K562 (cell line): ENCODE measurements around the gene ADGRB2. TPM values are rescaled to one million over a fixed set of nuclear protein-coding genes. Genes with fewer than 3 reads are reported as not detected.

ENCODE experiments used
- DPF2 ChIP-seq: fragments of 450-650 bp; IDR thresholded peaks from 2 replicates; pipeline ENCODE4 v1.6.1; 2016
- ELF2 ChIP-seq: fragments of 250-450 bp; sonication (Bioruptor Pico); IDR thresholded peaks from 2 replicates; pipeline ENCODE4 v1.5.0; 2021; ENCODE audit warnings: mild to moderate bottlenecking
- ESRRA ChIP-seq: fragments of 450-650 bp; IDR thresholded peaks from 2 replicates; pipeline ENCODE4 v1.6.1; 2014; ENCODE audit warnings: low read depth, mild to moderate bottlenecking, moderate library complexity, borderline replicate concordance
- HDGF ChIP-seq: fragments of 450-650 bp; IDR thresholded peaks from 2 replicates; pipeline ENCODE4 v1.6.1; 2016
- L3MBTL2 ChIP-seq: fragments of 450-650 bp; IDR thresholded peaks from 2 replicates; pipeline ENCODE4 v1.6.1; 2016; ENCODE audit warnings: mild to moderate bottlenecking, moderate library complexity
- MAX ChIP-seq: sonication (generic); formaldehyde crosslinking; IDR thresholded peaks from 2 replicates; pipeline ENCODE4 v1.9.0; 2022; ENCODE audit warnings: mild to moderate bottlenecking, missing genetic modification reagents
- NEUROD1 ChIP-seq: fragments of 150-350 bp; IDR thresholded peaks from 2 replicates; pipeline ENCODE4 v1.6.1; 2014; ENCODE audit warnings: borderline replicate concordance, low read length, low read depth; ENCODE audit not compliant: partially characterized antibody
- NONO ChIP-seq, 2 experiments: fragments of 200-400 bp in 1 of 2; fragments of 450-650 bp in 1 of 2; formaldehyde crosslinking in 1 of 2; IDR thresholded peaks; 2 replicates each; pipeline ENCODE4 v1.6.1; 2017; ENCODE audit warnings: low read depth in 2 of 2, mild to moderate bottlenecking in 2 of 2, moderate library complexity in 2 of 2, low read length in 1 of 2
- NR4A1 ChIP-seq, 2 experiments: fragments of 250-450 bp in 1 of 2; fragments of 450-650 bp in 1 of 2; sonication (Bioruptor Pico) in 1 of 2; IDR thresholded peaks; 2 replicates each; pipeline versions ENCODE4 v1.4.0 to v1.6.1; 2016 to 2020; ENCODE audit warnings: mild to moderate bottlenecking in 2 of 2, missing compliant biosample characterization in 1 of 2, missing genetic modification characterization in 1 of 2, moderate library complexity in 1 of 2
- NRF1 ChIP-seq, 2 experiments: fragments of 450-650 bp; IDR thresholded peaks in 1 of 2; conservative IDR thresholded peaks in 1 of 2; 2 replicates each; pipeline ENCODE4 v1.6.1; 2014; ENCODE audit warnings: mild to moderate bottlenecking in 2 of 2
- PCBP1 ChIP-seq: fragments of 200-400 bp; formaldehyde crosslinking; IDR thresholded peaks from 2 replicates; pipeline ENCODE4 v1.6.1; 2018; ENCODE audit warnings: mild to moderate bottlenecking, low read depth, low read length; ENCODE audit not compliant: poor library complexity, severe bottlenecking
- PML ChIP-seq: IDR thresholded peaks from 2 replicates; pipeline ENCODE4 v1.6.1; 2012; ENCODE audit warnings: low read length, inconsistent platforms
- POLR2AphosphoS2 ChIP-seq: IDR thresholded peaks from 2 replicates; pipeline ENCODE4 v1.6.1; 2012; ENCODE audit warnings: low read length, improper control_type of control experiment
- POU5F1 ChIP-seq: fragments of 150-350 bp; IDR thresholded peaks from 2 replicates; pipeline ENCODE4 v1.6.1; 2014; ENCODE audit warnings: borderline replicate concordance, low read length, low read depth, mild to moderate bottlenecking; ENCODE audit not compliant: partially characterized antibody
- RBM15 ChIP-seq: fragments of 200-400 bp; formaldehyde crosslinking; IDR thresholded peaks from 2 replicates; pipeline ENCODE4 v1.6.1; 2018; ENCODE audit warnings: mild to moderate bottlenecking, low read length, moderate library complexity; ENCODE audit not compliant: insufficient read depth
- SOX6 ChIP-seq: fragments of 450-650 bp; IDR thresholded peaks from 2 replicates; pipeline ENCODE4 v1.6.1; 2014; ENCODE audit warnings: mild to moderate bottlenecking
- TEAD1 ChIP-seq, 2 experiments: fragments of 450-650 bp in 1 of 2; sonication (generic) in 1 of 2; formaldehyde crosslinking; IDR thresholded peaks; 2 replicates each; pipeline versions ENCODE4 v1.4.0 to v1.8.0; 2020 to 2022; ENCODE audit warnings: mild to moderate bottlenecking in 2 of 2, missing genetic modification reagents in 1 of 2
- THRB ChIP-seq: fragments of 450-650 bp; formaldehyde crosslinking; conservative IDR thresholded peaks from 2 replicates; pipeline ENCODE4 v1.4.0; 2022; ENCODE audit warnings: mild to moderate bottlenecking, missing genetic modification characterization
- TOE1 ChIP-seq, 2 experiments: fragments of 450-650 bp in 1 of 2; sonication (generic) in 1 of 2; formaldehyde crosslinking in 1 of 2; IDR thresholded peaks; 2 replicates each; pipeline versions ENCODE4 v1.7.1 to v1.8.0; 2016 to 2022; ENCODE audit warnings: borderline replicate concordance in 2 of 2, mild to moderate bottlenecking in 2 of 2, antibody characterized with exemption in 1 of 2, inconsistent platforms in 1 of 2, low read depth in 1 of 2, missing genetic modification reagents in 1 of 2, moderate library complexity in 1 of 2
- ZBTB1 ChIP-seq: sonication (generic); formaldehyde crosslinking; IDR thresholded peaks from 2 replicates; pipeline ENCODE4 v1.8.1; 2023; ENCODE audit warnings: missing genetic modification reagents, low read depth, mild to moderate bottlenecking, borderline replicate concordance
- ZNF143 ChIP-seq: sonication (generic); formaldehyde crosslinking; IDR thresholded peaks from 2 replicates; pipeline ENCODE4 v1.9.0; 2022; ENCODE audit warnings: mild to moderate bottlenecking, missing genetic modification reagents
- ZNF282 ChIP-seq: sonication (generic); formaldehyde crosslinking; IDR thresholded peaks from 2 replicates; pipeline ENCODE4 v1.8.1; 2023; ENCODE audit warnings: missing genetic modification reagents
- polyA plus RNA-seq, 8 experiments: library from polyadenylated mRNA; depleted of rRNA in 4 of 8; stranded (reverse) in 5 of 8; unstranded in 3 of 8; fragments of >200 nt; fragmentation: Nextera tagmentation in 2 of 8; fragmentation: Illumina TruSeq in 1 of 8; extraction: Ambion mirVana in 2 of 8; extraction: Trizol in 1 of 8; gene quantifications; 2 replicates each; pipeline versions ENCODE4 v1.2.1 to v1.2.3, GENCODE V29; 2011 to 2014; ENCODE audit warnings: inconsistent platforms in 1 of 8, missing spikeins in 1 of 8
- total RNA-seq, 7 experiments: library from RNA; depleted of rRNA in 6 of 7; stranded (reverse); fragments of >200 nt in 6 of 7; fragmentation: Illumina TruSeq in 2 of 7; extraction: Trizol in 2 of 7; gene quantifications; 2 replicates each; pipeline versions ENCODE4 v1.2.1 to v1.2.3, GENCODE V29; 2011 to 2021; ENCODE audit warnings: low replicate concordance in 1 of 7
- TF ChIP-seq, protein P1 (sequence below): fragments of 250-450 bp; sonication (Bioruptor Pico); IDR thresholded peaks from 2 replicates; pipeline ENCODE4 v1.8.0; 2021; ENCODE audit warnings: moderate library complexity, mild to moderate bottlenecking, inconsistent platforms

Gene ADGRB2
- total and polyA plus RNA-seq, 9 of the 15 experiments (the other 6 are each of a cell fraction or from before 2014, with no cell fraction given) = 0.04 to 0.23 (median 0.20) TPM; not detected in 2

DNA sequence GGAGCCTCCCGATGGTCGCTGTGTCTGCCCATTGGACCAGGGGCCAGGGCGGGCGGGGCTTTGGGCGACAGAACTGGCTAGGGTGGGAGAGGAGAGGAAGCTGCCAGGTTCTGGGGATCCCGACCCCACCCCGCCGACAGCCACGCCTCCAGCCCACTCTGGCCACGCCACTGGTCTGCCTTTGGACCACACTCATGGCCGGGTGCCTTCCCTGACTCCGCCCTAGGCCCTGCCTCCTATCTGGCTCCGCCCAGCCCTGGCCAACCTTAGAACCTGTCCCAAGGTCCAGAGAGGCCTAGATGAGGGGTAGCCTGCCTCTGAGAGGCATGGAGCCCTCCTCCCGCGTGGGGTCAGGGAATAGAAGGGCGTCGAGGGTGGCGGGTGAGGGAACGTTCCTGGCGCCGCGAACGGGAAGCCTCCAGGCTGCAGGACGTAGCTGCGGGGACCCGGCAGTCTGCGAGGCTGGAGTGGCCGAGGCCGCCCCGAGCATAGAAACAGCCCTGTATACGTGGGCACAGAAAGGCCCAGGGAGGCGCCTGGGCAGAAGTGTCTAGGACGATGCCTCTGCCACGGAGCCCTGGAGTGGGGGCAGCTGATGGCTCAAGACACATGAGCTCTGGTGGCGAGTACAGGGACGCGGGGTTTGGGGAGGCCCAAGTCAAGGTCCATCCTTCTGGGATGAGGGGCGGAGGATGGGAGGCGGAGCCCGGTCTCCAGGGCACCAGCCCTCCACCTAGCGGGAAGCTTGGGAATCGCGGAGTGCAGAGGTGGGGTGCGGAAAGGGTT is 48.9 kb downstream of the ADGRB2 start (continued):
- TF ChIP-seq POU5F1 = no peak
- no peak for TF ChIP-seq DPF2
- peak; percentile 61; the same call in 1 of the 2 replicates for TF ChIP-seq ZBTB1 (CRISPR knock-in tag)
- no peak for TF ChIP-seq TOE1 (IDR thresholded peaks at IDR 0.05; ENCODE audit: borderline replicate concordance)
- no peak for TF ChIP-seq TOE1 (CRISPR knock-in tag; IDR thresholded peaks at IDR 0.05; ENCODE audit: borderline replicate concordance, low read depth)
- TF ChIP-seq MAX (CRISPR knock-in tag) = peak; percentile 31
- peak in 1 of 2 experiments; percentile 8; a peak in 2 of 4 replicates for TF ChIP-seq NRF1 (conservative IDR thresholded peaks at IDR 0.05 in 1 of 2, IDR thresholded peaks at IDR 0.05 in 1 of 2)
- TF ChIP-seq PCBP1 = peak; percentile 16
- TF ChIP-seq, protein P1, sequence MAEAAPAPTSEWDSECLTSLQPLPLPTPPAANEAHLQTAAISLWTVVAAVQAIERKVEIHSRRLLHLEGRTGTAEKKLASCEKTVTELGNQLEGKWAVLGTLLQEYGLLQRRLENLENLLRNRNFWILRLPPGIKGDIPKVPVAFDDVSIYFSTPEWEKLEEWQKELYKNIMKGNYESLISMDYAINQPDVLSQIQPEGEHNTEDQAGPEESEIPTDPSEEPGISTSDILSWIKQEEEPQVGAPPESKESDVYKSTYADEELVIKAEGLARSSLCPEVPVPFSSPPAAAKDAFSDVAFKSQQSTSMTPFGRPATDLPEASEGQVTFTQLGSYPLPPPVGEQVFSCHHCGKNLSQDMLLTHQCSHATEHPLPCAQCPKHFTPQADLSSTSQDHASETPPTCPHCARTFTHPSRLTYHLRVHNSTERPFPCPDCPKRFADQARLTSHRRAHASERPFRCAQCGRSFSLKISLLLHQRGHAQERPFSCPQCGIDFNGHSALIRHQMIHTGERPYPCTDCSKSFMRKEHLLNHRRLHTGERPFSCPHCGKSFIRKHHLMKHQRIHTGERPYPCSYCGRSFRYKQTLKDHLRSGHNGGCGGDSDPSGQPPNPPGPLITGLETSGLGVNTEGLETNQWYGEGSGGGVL = no peak
- no peak for TF ChIP-seq HDGF
- TF ChIP-seq ZNF282 (CRISPR knock-in tag) = no peak
- TF ChIP-seq PML = no peak
- TF ChIP-seq SOX6 = no peak
- peak; percentile 26 for TF ChIP-seq NEUROD1
- no peak for TF ChIP-seq ELF2 (CRISPR knock-in tag)
- no peak for TF ChIP-seq POLR2AphosphoS2
- TF ChIP-seq L3MBTL2 = peak; percentile 30; the same call in 1 of the 2 replicates
- TF ChIP-seq ZNF143 (CRISPR knock-in tag) = peak; percentile 52; the same call in 1 of the 2 replicates
- TF ChIP-seq THRB (CRISPR knock-in tag) = no peak
- TF ChIP-seq NR4A1 (CRISPR knock-in tag; IDR thresholded peaks at IDR 0.05) = no peak
- TF ChIP-seq NR4A1 (tag; IDR thresholded peaks at IDR 0.05) = no peak
- peak in 1 of 2 experiments; percentile 83; a peak in 1 of 4 replicates for TF ChIP-seq TEAD1 (CRISPR knock-in tag; IDR thresholded peaks at IDR 0.05)
- TF ChIP-seq RBM15 = no peak
- TF ChIP-seq NONO (IDR thresholded peaks at IDR 0.05; ENCODE audit: low read depth in 2 of 2, low read length in 1 of 2) = no peak
- TF ChIP-seq ESRRA = 0 out of 2 replicates have a peak, but pooled peaks have one; percentile 8
